ENCODE results near the gene GPR15LG.

GPR15LG gene

DNA sequence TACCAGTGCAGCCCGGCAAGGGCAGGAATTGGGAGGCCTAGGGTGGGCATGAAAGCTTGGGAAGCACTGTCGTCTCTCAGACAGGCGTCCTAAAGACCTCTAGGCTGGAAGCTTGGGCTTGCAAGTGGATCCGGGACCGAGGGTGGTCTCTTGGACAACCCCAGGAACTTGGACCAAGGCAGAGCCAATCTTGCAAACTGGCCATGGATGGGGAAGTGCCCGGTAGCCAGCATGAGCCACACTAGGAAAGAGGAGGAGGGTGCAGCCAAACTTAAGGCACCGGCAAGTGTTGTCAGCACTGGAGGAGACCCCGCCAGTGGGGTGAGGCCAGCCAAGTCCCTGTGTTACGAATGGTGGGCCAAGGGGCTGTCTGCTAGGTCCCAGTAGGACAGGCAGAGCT, 43.2 kb downstream of the GPR15LG start:
- no peaks in the 10 kb centered on the region for H3K4me1 ChIP-seq (ENCODE audit: control insufficient read depth, insufficient read depth, low read length, poor library complexity, severe bottlenecking)
- H3K36me3 ChIP-seq (ENCODE audit: control insufficient read depth, insufficient read depth, low read length) = no peaks in the 10 kb centered on the region
- WGBS, 2 experiments (ENCODE audit: insufficient coverage in 2 of 2) = 88 to 91% methylated on average over 7 to 9 of the region's 9 CpGs

DNA sequence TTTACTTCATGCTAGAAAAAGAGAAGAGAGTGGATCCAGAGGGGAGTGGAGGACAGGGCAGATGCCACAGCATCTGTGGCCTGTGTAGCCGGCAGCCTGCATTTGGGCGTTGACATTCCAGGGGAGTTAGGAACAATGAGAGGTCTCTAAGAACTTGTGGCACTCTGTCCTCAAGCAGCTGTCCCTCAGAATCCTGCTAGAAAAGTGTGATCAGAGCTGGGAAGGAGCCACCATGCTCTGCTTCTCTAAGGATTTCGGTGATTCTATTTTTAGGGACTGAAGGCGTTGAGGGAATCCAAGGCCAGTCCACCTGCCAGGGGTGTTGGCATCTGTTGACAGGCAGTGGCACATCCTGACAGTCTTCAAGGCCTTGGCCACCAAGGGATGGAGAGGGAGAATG, 44.1 kb downstream of the GPR15LG start:
- no peaks in the 10 kb centered on the region for H3K4me1 ChIP-seq (ENCODE audit: control insufficient read depth, insufficient read depth, low read length, poor library complexity, severe bottlenecking)
- no peak overlapping the region for H3K27ac ChIP-seq (ENCODE audit: low read depth, low read length, severe bottlenecking)
- 88% methylated on average over 4 of the region's 4 CpGs for WGBS, 2 experiments (ENCODE audit: insufficient coverage in 2 of 2)
- no peak overlapping the region for H3K4me3 ChIP-seq (ENCODE audit: extremely low read depth, insufficient read depth, low read length, poor library complexity, severe bottlenecking)
- no peaks in the 10 kb centered on the region for H3K9me3 ChIP-seq (ENCODE audit: control insufficient read depth, low read length)
- H3K36me3 ChIP-seq (ENCODE audit: control insufficient read depth, insufficient read depth, low read length) = no peaks in the 10 kb centered on the region

More for the DNA sequence above, 43.2 kb downstream of the GPR15LG start:
- Histone ChIP-seq H3K4me3 (ENCODE audit: extremely low read depth, insufficient read depth, low read length, poor library complexity, severe bottlenecking) (no peak overlapping the region), H3K27ac (ENCODE audit: low read depth, low read length, severe bottlenecking) (no peak overlapping the region), H3K9me3 (ENCODE audit: control insufficient read depth, low read length) (no peaks in the 10 kb centered on the region)

DNA sequence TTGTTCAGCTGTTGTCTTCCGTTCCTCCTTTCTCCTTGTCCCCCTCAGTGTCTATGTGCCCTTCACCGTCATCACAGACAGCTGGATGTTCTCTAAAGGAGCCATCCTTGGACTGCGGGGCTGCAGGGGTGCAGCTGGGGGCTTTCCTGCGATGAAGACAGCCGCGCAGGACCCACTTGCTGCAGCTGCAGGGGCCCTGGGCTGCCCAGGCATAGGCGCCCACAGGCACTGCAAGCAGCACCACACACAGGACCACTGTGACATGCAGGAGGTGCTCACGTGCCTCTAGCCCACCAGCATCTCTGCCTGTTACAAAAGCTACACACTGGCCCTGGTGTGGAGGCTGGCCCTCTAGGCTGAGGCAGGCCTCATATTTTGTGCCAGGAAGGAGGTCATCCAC, 48.3 kb downstream of the GPR15LG start:
- H3K9me3 ChIP-seq (ENCODE audit: control insufficient read depth, low read length) = no peaks in the 10 kb centered on the region
- WGBS, 2 experiments (ENCODE audit: insufficient coverage in 2 of 2) = 56 to 80% methylated on average over 4 to 8 of the region's 8 CpGs
- H3K36me3 ChIP-seq (ENCODE audit: control insufficient read depth, insufficient read depth, low read length) = no peaks in the 10 kb centered on the region
- no peak overlapping the region for H3K27ac ChIP-seq (ENCODE audit: low read depth, low read length, severe bottlenecking)
- no peaks in the 10 kb centered on the region for H3K4me1 ChIP-seq (ENCODE audit: control insufficient read depth, insufficient read depth, low read length, poor library complexity, severe bottlenecking)
- H3K4me3 ChIP-seq (ENCODE audit: extremely low read depth, insufficient read depth, low read length, poor library complexity, severe bottlenecking) = no peak overlapping the region

DNA sequence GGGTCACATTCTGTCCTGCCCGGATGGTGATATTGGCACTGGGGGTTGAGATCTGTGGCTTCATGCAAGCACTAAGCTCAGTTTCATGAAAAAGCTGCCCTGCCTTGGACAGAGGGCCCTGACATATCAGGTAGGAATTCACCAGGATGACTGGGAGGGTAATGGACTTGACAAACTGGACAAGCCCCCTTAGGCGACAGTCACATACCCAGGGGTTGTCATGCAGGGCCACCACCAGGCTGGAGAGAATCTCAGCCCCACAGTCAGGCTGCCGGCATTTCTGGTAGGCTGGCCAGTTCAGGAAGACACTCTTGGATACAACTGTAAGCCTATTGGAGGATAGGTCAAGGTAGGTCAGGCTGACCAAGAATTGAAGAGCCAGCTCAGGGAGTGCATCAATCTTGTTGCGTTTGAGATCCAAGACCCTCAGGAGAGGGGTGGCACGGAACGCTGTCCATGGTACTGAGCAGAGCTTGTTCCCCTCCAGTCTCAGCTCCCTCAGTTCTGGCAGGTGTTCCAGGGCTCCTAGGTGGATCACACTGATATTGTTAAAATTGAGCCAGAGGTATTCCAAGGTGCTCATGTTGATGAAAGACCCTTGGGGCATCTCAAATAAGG, 50.9 kb downstream of the GPR15LG start:
- WGBS, 2 experiments (ENCODE audit: insufficient coverage in 2 of 2) = 40 to 63% methylated on average over 4 to 6 of the region's 6 CpGs
- Histone ChIP-seq H3K4me3 (ENCODE audit: extremely low read depth, insufficient read depth, low read length, poor library complexity, severe bottlenecking) (no peak overlapping the region), H3K9me3 (ENCODE audit: control insufficient read depth, low read length) (no peaks in the 10 kb centered on the region), H3K4me1 (ENCODE audit: control insufficient read depth, insufficient read depth, low read length, poor library complexity, severe bottlenecking) (no peaks in the 10 kb centered on the region), H3K36me3 (ENCODE audit: control insufficient read depth, insufficient read depth, low read length) (no peaks in the 10 kb centered on the region), H3K27ac (ENCODE audit: low read depth, low read length, severe bottlenecking) (no peak overlapping the region)

DNA sequence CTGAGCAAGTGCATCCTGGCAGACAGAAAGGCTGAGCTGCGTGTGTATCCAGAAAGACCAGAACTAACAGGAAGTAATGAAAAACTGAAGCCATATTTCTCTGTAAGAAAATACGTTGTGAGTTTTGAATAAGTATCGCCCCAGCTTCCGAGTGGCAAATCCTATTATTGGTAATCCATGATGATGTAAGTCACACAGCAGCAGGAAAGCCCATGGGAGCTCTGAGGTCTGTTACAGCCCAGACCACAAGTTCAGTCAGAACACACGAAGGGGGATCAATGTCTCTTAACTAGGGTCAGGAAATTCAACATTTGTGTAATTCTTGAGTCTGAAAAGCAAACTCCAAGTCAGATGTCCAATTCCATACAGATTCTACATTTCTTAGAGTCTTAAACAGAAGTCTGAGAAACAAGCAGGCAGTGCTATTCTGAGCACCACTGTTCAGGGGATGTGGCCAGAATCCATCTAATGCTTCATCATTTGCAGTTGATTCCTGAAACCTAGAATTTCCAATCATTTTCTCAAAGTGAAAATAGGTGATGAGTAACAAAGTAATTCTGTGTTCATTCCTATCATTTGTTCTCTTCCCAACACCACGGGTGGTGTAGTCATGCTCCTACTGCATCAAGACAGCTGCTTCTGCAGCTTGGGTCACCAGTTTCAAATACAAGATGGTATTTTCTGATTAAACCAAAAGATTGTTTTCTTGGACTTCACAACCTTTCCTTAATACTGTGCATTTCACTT, 52.0 kb downstream of the GPR15LG start, which contains the start of gene LRIT2:
LRIT2 (minus strand) TSS at position 118 of the 747 bp plus-strand sequence; CDS start at position 94, 24 bp downstream.
- WGBS, 2 experiments (ENCODE audit: insufficient coverage in 2 of 2) = 73 to 79% methylated on average over 5 of the region's 6 CpGs
- no peaks in the 10 kb centered on the region for H3K36me3 ChIP-seq (ENCODE audit: control insufficient read depth, insufficient read depth, low read length)
- H3K4me3 ChIP-seq (ENCODE audit: extremely low read depth, insufficient read depth, low read length, poor library complexity, severe bottlenecking) = no peak within 1 kb of the TSS

DNA sequence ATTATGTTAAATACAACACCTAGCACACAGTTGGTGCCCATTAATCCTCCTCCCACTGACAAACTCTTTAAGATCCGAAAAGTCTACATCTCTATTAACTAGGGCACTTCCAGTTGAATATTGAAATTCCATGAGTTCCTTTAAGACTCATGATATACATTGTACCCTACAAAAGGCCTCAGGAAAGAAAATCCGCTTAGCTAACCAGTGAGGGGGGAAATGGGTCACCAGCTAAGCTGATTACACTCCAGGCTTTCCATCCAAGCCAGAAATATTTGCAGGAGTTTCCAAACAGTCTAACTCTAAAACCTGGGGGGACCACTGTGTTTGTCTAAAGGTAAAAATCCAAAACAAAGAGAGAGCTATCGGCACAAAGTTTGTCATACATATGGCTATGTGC, 53.0 kb downstream of the GPR15LG start:
- WGBS, 2 experiments (ENCODE audit: insufficient coverage in 2 of 2) = 67 to 90% methylated on average over 2 to 3 of the region's 3 CpGs
- Histone ChIP-seq H3K36me3 (ENCODE audit: control insufficient read depth, insufficient read depth, low read length) (no peaks in the 10 kb centered on the region), H3K9me3 (ENCODE audit: control insufficient read depth, low read length) (no peaks in the 10 kb centered on the region), H3K4me1 (ENCODE audit: control insufficient read depth, insufficient read depth, low read length, poor library complexity, severe bottlenecking) (no peaks in the 10 kb centered on the region), H3K27ac (ENCODE audit: low read depth, low read length, severe bottlenecking) (no peak overlapping the region), H3K4me3 (ENCODE audit: extremely low read depth, insufficient read depth, low read length, poor library complexity, severe bottlenecking) (no peak overlapping the region)

More for the DNA sequence above, 52.0 kb downstream of the GPR15LG start, which contains the start of gene LRIT2:
- Histone ChIP-seq H3K27ac (ENCODE audit: low read depth, low read length, severe bottlenecking) (no peak within 1 kb of the TSS), H3K9me3 (ENCODE audit: control insufficient read depth, low read length) (no peaks in the 10 kb centered on the region), H3K4me1 (ENCODE audit: control insufficient read depth, insufficient read depth, low read length, poor library complexity, severe bottlenecking) (no peaks in the 10 kb centered on the region)

DNA sequence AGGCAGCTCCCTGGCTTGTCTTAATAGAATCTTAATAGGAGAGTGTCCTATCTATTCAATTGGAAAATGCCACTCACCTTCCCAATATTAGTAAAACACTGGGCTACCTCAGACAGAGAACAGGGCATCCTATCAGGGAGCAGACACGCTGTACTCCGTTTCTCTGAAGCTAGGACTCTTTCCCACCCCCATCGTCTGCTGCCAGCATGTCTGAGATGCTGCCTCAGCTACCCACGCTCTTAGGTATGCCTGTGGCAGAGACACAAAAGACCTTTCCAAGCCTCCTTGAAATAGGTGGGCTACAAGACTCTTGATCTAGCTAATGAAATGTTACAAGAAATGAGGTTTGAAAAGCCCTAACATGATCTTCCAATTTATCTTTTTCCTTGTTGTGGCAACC, 54.2 kb downstream of the GPR15LG start:
- Histone ChIP-seq H3K4me3 (ENCODE audit: extremely low read depth, insufficient read depth, low read length, poor library complexity, severe bottlenecking) (no peak overlapping the region), H3K4me1 (ENCODE audit: control insufficient read depth, insufficient read depth, low read length, poor library complexity, severe bottlenecking) (no peaks in the 10 kb centered on the region), H3K27ac (ENCODE audit: low read depth, low read length, severe bottlenecking) (no peak overlapping the region), H3K9me3 (ENCODE audit: control insufficient read depth, low read length) (no peaks in the 10 kb centered on the region), H3K36me3 (ENCODE audit: control insufficient read depth, insufficient read depth, low read length) (no peaks in the 10 kb centered on the region)
- 40 to 53% methylated on average over 3 to 4 of the region's 4 CpGs for whole genome bisulfite sequencing, 2 experiments (ENCODE audit: insufficient coverage in 2 of 2)

DNA sequence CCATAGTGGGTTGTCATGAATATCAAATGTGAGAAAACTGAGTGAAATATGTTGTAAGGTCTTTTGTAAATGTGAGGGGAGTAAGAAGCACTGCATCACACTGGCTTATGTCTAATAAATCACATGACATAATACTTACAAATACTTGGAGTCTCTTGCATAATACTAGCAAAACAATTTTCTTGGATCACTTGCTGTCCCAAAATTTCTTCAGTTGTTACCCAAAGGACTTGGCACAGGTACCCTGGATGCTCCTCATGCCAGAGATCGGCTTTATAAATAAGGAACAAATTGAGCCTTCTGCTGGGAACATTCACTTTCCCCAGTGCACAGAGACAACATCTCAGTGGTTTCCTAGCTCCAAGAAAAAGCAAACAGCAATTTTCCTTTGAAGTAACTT, 56.8 kb downstream of the GPR15LG start:
- Histone ChIP-seq H3K4me3 (ENCODE audit: extremely low read depth, insufficient read depth, low read length, poor library complexity, severe bottlenecking) (no peak overlapping the region), H3K27ac (ENCODE audit: low read depth, low read length, severe bottlenecking) (no peak overlapping the region), H3K4me1 (ENCODE audit: control insufficient read depth, insufficient read depth, low read length, poor library complexity, severe bottlenecking) (no peaks in the 10 kb centered on the region), H3K9me3 (ENCODE audit: control insufficient read depth, low read length) (no peaks in the 10 kb centered on the region), H3K36me3 (ENCODE audit: control insufficient read depth, insufficient read depth, low read length) (no peaks in the 10 kb centered on the region)
- 78 to 86% methylated on average over 1 of the region's 1 CpG for WGBS, 2 experiments (ENCODE audit: insufficient coverage in 2 of 2)

DNA sequence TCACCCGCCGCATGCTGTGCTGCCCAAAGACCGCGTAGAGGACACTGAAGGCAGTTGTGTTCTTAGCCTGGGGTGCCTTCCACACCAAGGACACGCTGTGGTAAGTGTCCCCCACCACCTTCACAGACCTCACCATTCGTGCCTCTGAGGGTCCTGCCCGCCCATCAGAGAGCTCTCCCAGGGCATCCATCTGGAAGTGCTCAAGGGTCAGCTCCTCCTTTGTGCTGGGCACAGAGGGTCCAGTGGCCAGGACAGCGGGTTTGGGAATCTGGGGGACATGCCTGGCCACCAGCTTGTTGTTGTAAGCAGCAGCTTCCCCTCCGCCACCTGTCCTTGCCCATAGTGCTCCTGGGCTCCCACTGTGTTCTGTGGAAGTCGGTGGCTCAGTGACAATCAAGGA, 58.8 kb downstream of the GPR15LG start:
- no peaks in the 10 kb centered on the region for H3K36me3 ChIP-seq (ENCODE audit: control insufficient read depth, insufficient read depth, low read length)
- no peaks in the 10 kb centered on the region for H3K4me1 ChIP-seq (ENCODE audit: control insufficient read depth, insufficient read depth, low read length, poor library complexity, severe bottlenecking)
- WGBS, 2 experiments (ENCODE audit: insufficient coverage in 2 of 2) = 87 to 93% methylated on average over 10 of the region's 10 CpGs
- H3K4me3 ChIP-seq (ENCODE audit: extremely low read depth, insufficient read depth, low read length, poor library complexity, severe bottlenecking) = no peak overlapping the region
- H3K27ac ChIP-seq (ENCODE audit: low read depth, low read length, severe bottlenecking) = no peak overlapping the region
- H3K9me3 ChIP-seq (ENCODE audit: control insufficient read depth, low read length) = no peaks in the 10 kb centered on the region

DNA sequence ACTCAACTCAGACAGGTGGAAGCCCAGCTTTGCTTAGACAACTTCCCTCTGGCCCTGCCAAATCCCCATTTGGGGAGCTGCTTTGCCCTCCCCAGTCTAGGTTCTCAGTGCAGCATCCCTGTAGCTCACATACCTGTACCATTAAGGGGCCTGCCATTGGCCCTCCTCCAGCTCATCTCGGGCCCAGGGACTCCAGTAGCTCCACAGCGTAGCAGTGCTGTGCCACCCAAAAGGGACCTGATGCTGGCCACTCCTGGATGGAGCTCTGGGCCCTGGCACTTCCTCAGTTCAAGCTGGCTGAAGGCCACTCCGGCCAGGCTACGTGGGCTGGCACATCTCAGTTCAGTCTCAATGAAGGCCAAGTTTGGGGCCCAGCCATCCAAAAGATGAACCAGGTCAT, 60.3 kb downstream of the GPR15LG start:
- WGBS, 2 experiments (ENCODE audit: insufficient coverage in 2 of 2) = 81 to 90% methylated on average over 4 of the region's 4 CpGs
- no peak overlapping the region for H3K27ac ChIP-seq (ENCODE audit: low read depth, low read length, severe bottlenecking)

DNA sequence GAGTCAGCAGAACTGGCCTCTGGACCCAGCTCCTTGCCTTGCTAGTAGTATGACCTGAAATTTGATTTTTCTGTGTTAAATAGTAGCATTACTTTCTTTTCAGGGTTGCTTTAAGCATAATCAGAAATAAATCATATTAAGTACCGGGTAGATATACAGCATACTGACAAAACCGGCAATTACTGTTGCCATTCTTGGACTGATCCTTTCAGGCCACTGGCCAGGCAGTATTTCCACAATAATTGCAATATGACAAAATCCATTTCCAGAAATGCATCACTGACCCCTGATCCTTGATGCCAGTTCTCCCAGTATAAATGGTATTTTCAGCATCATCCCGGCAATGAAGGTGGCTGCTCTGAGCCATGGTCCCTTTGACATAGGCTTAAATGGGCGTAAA, 60.9 kb downstream of the GPR15LG start:
- Histone ChIP-seq H3K27ac (ENCODE audit: low read depth, low read length, severe bottlenecking) (no peak overlapping the region), H3K4me3 (ENCODE audit: extremely low read depth, insufficient read depth, low read length, poor library complexity, severe bottlenecking) (no peak overlapping the region), H3K9me3 (ENCODE audit: control insufficient read depth, low read length) (no peaks in the 10 kb centered on the region), H3K36me3 (ENCODE audit: control insufficient read depth, insufficient read depth, low read length) (no peaks in the 10 kb centered on the region), H3K4me1 (ENCODE audit: control insufficient read depth, insufficient read depth, low read length, poor library complexity, severe bottlenecking) (no peaks in the 10 kb centered on the region)
- WGBS, 2 experiments (ENCODE audit: insufficient coverage in 2 of 2) = 89 to 96% methylated on average over 3 to 4 of the region's 4 CpGs

More for the DNA sequence above, 60.3 kb downstream of the GPR15LG start:
- Histone ChIP-seq H3K36me3 (ENCODE audit: control insufficient read depth, insufficient read depth, low read length) (no peaks in the 10 kb centered on the region), H3K4me3 (ENCODE audit: extremely low read depth, insufficient read depth, low read length, poor library complexity, severe bottlenecking) (no peak overlapping the region), H3K4me1 (ENCODE audit: control insufficient read depth, insufficient read depth, low read length, poor library complexity, severe bottlenecking) (no peaks in the 10 kb centered on the region), H3K9me3 (ENCODE audit: control insufficient read depth, low read length) (no peaks in the 10 kb centered on the region)

All from mesodermal cell (in vitro differentiated cells).